GM18951 (cell line): ENCODE results near the gene RPL22.

Experiments used
- POLR2A ChIP-seq: IDR thresholded peaks from 4 replicates; pipeline ENCODE4 v1.6.1; 2011; ENCODE audit warnings: mild to moderate bottlenecking; ENCODE audit not compliant: insufficient read length, insufficient read depth; ENCODE audit errors: extremely low read depth
- in situ Hi-C: fragments of 300-500 bp; cut with MboI; formaldehyde crosslinking; loops from one replicate; pipeline ENCODE4 v1.12.0; 2022; ENCODE audit warnings: low sequenced_read_pairs, mixed read lengths, inconsistent platforms; ENCODE audit not compliant: unreplicated experiment

RPL22 gene

GRCh38 chr1:6199298-6200187 lies at the start of gene RPL22:
Gene RPL22, minus strand, starts transcription at chr1:6199595. Its CDS starts 22 bp downstream, at chr1:6199573.
- in situ Hi-C loops = no loop called here
- TF ChIP-seq POLR2A = peak; percentile 94

DNA sequence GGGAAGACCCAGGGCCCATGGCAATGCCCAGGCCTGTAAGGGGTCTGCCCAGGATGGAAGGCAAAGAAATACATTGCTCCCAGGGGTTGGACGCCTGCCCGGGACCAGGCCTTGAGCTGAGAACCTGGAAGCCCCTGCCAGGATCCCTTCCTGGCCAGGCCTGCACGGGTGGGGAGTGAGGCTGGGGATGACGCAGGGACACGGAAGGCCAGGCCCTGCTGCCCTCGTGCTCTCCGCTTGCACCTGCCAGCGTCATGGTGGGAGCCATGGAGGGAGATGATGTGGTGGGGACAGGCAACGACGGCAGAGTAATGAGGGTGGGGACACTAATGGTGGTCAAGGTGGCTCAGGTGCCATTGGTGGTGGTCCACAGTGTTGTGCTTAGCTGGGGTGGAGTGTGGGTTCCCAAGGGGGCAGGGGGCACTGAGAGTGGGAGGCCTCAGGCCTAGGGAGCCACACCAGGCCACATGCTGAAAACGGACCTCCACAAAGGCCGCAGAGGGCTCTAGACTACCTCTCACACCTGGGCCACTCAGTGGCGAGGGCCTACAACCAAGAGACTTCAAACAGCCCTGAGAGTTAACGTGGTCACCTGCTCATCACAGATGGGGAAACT lies 48.9 kb upstream of the RPL22 start:
- in situ Hi-C loops = no loop called here
- TF ChIP-seq POLR2A = no peak

DNA sequence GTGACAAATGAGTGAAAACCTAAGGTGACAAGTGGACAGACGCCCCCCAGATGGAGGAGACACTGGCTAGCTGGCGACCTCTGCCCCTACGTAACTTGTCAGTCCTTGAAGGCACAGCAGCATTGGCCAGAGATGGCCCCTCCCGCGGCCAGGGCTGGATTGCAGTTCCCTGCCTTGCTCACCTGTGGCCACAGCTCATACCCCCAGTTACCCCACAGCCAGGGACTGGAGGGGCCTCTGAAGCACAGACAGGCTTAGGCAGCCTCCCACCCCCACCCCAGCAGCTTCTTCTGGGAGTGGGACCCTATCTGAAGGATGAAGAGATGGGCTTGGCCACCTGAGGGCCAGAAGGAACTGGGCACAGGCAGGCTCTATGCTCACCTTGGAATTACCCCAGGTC lies 48.3 kb upstream of the RPL22 start:
- no peak for TF ChIP-seq POLR2A
- in situ Hi-C loops = no loop called here

DNA sequence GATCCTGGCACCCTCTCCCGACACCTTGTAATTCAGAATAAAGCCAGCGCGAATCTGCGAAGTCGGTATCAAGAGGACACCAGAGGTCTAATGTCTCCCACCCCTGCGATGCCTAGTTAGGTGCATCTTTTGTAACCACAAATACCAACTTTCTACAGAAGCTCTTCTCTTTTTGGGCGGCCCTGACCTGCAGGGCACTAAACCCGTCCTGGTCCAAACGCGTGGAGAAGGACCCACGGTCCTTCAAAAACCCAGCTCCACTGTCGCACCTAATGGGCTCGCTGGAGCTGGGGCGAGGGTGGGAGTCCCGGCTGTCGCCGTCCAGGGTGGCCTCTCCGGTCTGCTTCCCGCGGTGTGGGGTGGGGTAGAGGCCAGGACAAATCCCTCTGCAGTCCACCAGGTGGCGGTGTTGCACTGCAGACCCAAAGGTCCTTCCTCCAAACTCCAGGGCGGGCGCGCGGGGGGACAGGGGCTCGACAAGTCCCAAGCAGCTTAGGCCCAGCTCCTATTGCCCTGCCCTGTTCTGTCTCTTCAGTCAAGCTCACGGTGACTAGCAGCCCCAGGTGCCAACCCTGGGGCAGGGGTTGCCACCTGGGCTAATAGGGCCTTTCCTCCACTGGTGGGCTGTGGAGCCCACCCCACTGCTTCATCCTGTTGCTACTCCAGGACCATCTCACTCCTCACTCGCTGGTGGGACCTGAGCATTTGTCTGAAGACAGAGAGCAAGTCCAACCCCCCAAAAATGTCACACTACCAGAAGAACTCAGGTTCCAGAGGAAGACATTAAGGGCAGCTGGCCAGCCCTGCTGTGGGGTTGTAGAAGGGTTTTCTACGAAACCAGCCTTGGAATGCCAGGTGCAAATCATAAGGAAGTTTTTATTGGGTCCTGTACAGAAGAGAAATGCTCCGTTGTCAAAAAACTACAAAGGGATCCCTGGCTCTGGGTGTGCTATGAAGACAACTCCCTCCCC lies 47.4 kb upstream of the RPL22 start:
- TF ChIP-seq POLR2A = no peak
- in situ Hi-C loops = no loop called here

GRCh38 chr1:6245869-6246496 lies 46.6 kb upstream of the RPL22 start:
- no peak for TF ChIP-seq POLR2A
- in situ Hi-C loops = no loop called here

DNA sequence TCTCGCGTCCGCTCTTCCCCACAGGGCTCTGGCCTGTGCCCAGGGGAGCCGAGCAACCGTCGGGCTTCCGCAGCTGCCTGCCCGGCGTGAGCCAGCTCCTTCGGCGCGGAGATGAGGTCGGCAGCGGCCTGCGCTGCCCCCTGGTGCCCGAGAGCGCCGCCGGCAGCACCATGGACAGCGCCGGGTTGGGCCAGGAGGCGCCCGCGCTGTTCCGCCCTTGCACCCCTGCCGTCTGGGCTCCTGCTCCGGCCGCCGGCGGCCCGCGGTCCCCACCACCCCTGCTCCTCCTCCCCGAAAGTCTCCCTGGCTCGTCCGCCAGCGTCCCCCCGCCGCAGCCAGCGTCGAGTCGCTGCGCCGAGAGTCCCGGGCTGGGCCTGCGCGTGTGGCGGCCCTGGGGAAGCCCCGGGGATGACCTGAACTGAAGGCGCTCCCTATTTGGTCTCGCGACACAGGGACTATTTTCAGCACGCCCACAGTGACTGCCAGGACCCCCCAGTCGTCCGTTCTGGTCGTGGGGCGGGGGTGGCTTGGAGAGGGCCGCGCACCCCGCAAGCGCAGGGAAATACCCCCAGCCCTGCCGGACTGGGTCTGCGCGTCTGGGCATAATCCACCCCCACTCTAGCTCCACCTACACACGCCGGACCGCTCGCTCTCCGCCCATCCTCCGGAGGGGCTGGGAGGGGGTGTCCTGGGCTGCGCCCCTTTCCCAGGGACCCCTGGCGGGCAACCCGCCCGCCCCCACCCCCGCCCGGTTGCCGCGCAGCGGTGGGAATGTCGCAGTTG lies 45.9 kb upstream of the RPL22 start:
- in situ Hi-C loops = no loop called here
- TF ChIP-seq POLR2A = no peak

DNA sequence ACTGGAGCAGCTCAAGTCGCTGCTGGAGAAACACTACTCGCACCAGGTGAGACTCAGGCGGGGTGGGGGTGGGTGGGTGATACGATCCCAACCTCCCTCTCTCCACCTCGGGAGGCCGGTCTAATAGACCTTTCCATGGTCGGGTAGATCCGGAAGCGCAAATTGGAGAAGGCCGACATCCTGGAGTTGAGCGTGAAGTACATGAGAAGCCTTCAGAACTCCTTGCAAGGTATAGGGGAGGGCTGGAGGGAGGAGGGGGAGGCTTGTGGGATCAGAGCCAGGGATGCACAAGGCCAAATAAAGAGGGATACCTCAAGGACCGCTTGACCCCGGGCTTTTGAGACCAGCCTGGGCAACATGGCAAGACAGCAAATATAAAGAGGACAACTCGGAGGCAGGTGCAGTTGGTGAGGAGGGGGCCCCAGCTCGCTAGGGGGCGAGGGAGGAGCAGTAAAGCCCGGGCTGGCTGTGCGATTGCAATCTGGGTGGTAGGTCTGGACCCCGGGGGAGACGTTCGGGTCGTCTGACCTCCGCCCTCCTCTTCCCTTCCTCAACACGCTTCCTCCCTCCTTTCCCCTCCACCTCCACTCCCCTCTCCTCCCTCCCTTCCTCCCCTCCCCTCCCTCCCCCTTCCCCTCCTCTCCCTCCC lies 45.1 kb upstream of the RPL22 start:
- no peak for TF ChIP-seq POLR2A
- in situ Hi-C loops = no loop called here

DNA sequence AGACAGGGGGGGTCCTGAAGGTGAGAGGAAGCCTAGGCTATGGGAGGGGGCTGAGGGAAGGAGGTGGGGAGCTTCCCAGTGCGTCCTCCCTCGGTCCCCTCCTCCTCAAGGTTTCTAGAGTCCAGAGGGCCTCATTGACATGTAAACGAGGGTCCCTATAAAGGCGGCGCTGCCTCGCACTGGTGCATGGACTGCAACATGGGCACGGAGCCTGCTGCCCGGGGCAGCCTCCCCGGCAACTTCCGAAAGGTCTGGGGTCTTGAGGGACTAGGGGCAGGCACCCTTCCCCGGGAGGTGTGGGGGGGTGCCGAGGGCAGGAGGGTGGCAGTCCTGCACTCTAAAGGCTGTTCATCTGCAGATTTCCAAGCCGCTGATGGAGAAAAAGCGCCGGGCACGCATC lies 44.6 kb upstream of the RPL22 start, which contains the start of gene HES3:
Gene HES3, plus strand, starts transcription at position 187 of the 400 bp plus-strand sequence. Its CDS starts 187 bp downstream, at position 374.
- in situ Hi-C loops = no loop called here
- no peak for TF ChIP-seq POLR2A

DNA sequence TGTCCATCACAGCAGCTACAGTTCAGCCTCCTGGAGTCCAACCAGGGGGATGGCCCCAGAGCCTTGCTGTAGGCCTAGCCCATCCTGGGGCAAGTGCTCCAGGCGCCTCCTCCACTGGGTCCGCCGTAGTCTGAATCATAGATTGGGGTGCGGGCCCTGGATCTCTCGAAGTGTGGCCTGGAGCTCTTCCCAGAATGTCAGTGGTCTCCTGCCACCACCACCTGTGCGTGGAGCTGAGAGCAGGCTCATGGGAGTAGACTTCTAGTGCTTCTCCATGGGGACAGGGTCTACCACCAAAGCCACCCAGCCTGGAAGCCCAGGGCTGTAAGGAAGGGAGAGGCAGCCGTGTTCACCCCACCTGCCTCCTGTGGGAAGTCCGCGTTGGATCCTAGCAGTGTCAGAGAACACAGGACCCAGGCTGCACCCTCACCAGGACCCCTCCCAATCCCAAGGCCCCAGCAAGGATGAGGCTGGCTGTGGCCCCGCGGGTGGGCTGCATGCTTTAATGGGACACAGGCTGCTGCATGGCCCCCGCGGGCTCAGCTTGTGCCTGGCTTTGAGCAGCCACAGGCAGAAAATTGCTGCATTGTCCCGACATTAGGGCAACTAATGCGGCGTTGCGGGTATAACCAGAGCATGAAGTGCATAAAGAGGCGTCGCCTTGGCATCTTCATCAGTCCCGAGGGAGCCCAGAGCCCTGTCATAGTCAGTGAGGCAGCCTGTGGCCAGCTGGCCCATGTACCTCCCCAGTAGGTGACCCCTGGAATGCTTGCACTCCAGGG lies 43.8 kb upstream of the RPL22 start:
- no peak for TF ChIP-seq POLR2A
- in situ Hi-C loops = no loop called here

DNA sequence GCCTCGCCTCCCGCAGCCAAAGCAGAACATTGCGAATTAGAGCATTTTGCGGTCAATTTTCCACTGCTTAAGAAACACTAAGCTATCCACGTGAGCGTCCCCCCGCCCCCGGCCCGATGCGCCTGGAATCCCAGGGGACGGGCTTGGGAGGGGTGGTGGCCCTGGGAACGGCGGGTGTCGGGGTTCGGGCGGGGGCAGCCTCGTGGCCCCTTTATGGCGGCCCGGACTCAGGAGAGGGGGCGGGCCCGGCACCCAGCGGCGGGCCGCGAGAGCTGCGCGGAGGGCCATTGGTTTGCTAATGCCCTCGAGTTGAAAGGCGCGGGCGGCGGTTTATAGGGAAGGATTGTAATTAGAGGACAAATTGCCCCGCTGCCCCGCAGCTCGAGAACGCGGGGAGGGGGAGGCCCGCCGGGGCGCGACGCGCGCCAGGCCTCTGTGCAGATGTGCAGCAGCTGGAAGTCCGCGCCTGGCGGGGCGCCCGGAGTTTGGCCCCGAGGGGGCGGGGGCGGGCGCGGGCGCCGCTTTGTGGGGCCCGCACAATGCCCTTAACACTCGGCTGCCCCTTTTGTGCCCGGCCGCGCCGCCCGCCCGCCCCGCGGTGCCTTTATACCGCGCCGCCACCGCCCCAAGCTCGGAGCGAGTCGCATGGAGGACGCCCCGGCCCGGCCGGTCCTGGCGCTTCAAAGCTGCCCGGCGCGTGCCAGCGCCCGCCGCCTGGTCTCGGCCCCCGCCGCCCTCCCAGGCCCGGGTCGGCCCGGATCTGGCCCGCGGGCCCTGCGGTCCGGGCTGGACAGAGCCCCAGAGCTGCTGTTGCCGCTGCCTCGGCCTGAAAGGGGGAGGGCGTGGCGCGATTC lies 42.7 kb upstream of the RPL22 start:
- no peak for TF ChIP-seq POLR2A
- in situ Hi-C loops = no loop called here
